GM21526 (cell line): Measurements from ENCODE around the gene CLTA.
"Not testable (repeated sequence)": the region's sequence is repeated elsewhere in the genome, so short reads cannot be mapped to it uniquely, and the experiment has no call there.

Experiments used
- ATAC-seq: cut with Tn5 transposase; IDR thresholded peaks from one replicate; pipeline ENCODE4 v1.9.1; 2021; ENCODE audit warnings: moderate library complexity; ENCODE audit not compliant: unreplicated experiment, low FRiP score

Gene CLTA

GRCh38 chr9:36158122-36158521 lies 32.6 kb upstream of the CLTA start:
- ATAC-seq, result no peak

- ATAC-seq, result no peak
These were observed 31.8 kb upstream of the CLTA start for GRCh38 chr9:36158917-36159316.

GRCh38 chr9:36159509-36159908 lies 31.2 kb upstream of the CLTA start:
- not testable (repeated sequence) for ATAC-seq

- not testable (repeated sequence) for ATAC-seq
These were observed 30.6 kb upstream of the CLTA start for GRCh38 chr9:36160126-36160525.

GRCh38 chr9:36161187-36161586 lies 29.5 kb upstream of the CLTA start:
- ATAC-seq, result no peak

GRCh38 chr9:36162211-36162738 lies 28.4 kb upstream of the CLTA start:
- no peak for ATAC-seq

GRCh38 chr9:36163049-36163785 lies 27.5 kb upstream of the CLTA start:
- no peak for ATAC-seq

- ATAC-seq, result no peak
These were observed 26.9 kb upstream of the CLTA start for GRCh38 chr9:36163786-36164170.

- no peak for ATAC-seq
These were observed 26.3 kb upstream of the CLTA start for GRCh38 chr9:36164372-36164771.

GRCh38 chr9:36164989-36165388 lies 25.7 kb upstream of the CLTA start:
- no peak for ATAC-seq

- ATAC-seq, result no peak
These were observed 24.9 kb upstream of the CLTA start for GRCh38 chr9:36165826-36166167.

GRCh38 chr9:36166168-36166927 lies 24.4 kb upstream of the CLTA start:
- ATAC-seq, result peak; percentile 81

- no peak for ATAC-seq
These were observed 21.6 kb upstream of the CLTA start, which contains the start of gene CCIN for GRCh38 chr9:36169166-36169565. Gene CCIN, plus strand, starts transcription at chr9:36169388. Its CDS starts 115 bp downstream, at chr9:36169503.

GRCh38 chr9:36169708-36170107 lies 21.0 kb upstream of the CLTA start:
- ATAC-seq, result no peak

GRCh38 chr9:36170531-36170930 lies 20.2 kb upstream of the CLTA start:
- ATAC-seq, result no peak

GRCh38 chr9:36173861-36174260 lies 16.9 kb upstream of the CLTA start:
- ATAC-seq, result no peak

GRCh38 chr9:36174271-36174670 lies 16.4 kb upstream of the CLTA start:
- ATAC-seq, result no peak

- no peak for ATAC-seq
These were observed 16.0 kb upstream of the CLTA start for GRCh38 chr9:36174731-36175130.

- ATAC-seq, result not testable (repeated sequence)
These were observed 15.5 kb upstream of the CLTA start for GRCh38 chr9:36175209-36175608.

GRCh38 chr9:36176496-36176895 lies 14.2 kb upstream of the CLTA start:
- not testable (repeated sequence) for ATAC-seq

GRCh38 chr9:36177571-36177970 lies 13.2 kb upstream of the CLTA start:
- no peak for ATAC-seq

GRCh38 chr9:36180243-36180642 lies 10.5 kb upstream of the CLTA start:
- ATAC-seq, result not testable (repeated sequence)
